Measurements from ENCODE around the gene HECTD4.
"Not testable (repeated sequence)": the region's sequence is repeated elsewhere in the genome, so short reads cannot be mapped to it uniquely, and the experiment has no call there.

The HECTD4 gene

DNA sequence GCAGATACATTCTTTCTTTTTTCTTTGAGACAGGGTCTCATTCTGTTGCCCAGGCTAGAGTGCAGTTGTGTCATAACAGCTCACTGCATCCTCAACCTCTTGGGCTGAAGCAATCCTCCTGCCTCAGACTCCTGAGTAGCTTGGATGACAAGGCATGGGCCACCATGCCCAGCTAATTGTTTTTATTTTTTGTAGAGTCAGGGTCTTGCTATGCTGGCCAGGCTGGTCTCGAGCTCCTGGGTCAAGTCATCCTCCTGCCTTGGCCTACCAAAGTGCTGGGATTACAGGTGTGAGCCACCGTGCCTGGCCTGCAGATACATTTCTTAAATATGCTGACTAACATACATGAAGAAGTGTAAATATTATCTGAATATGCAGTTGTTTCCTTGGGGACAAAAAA lies 115.8 kb downstream of the HECTD4 start:
- no peak for DNase-seq (ENCODE audit: low spot score)

- no peak for DNase-seq (ENCODE audit: low spot score)
Observed at GRCh38 chr12:112261559-112261958, 120.7 kb downstream of the HECTD4 start.

DNA sequence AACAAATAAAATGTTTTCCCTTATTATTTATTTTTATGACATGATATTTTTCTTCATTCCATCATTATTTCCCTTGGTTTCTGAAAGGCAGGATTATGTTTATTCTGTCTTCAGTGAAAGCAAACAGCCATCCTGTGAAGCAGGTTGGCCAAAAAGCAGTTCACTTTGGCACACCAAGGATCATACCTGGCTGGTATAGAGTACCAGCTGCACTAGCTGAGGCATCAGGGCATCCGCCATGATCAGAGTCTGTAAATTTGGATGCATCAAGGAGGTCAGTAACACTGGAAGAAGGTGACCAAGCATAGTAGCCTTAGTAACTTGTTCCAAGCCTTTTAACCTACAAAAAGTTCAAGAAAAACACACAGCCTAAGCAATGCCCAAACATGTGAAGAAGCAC lies 123.3 kb downstream of the HECTD4 start:
- DNase-seq (ENCODE audit: low spot score) = no peak

- DNase-seq (ENCODE audit: low spot score) = no peak
Observed at GRCh38 chr12:112256780-112257179, 125.5 kb downstream of the HECTD4 start.

DNA sequence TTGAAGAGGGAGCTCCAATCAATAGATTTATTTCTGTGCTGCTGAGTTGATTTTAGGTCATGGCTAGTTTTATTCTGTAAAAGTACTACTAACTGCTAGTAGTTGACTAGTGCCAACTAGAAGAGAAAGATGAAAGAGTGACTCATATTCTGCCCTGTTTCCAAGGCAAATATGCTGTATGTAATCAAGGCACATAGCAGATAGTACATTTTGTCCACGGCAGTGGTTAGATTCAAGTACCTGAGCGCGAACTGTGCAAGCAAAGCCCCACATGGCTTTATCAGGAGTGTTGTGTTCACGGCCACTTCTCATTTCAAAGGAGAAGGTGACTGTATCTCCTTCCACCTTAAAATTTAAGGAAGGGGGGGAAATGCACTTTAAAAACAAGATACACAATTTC lies 130.0 kb downstream of the HECTD4 start:
- no peak for DNase-seq (ENCODE audit: low spot score)

DNA sequence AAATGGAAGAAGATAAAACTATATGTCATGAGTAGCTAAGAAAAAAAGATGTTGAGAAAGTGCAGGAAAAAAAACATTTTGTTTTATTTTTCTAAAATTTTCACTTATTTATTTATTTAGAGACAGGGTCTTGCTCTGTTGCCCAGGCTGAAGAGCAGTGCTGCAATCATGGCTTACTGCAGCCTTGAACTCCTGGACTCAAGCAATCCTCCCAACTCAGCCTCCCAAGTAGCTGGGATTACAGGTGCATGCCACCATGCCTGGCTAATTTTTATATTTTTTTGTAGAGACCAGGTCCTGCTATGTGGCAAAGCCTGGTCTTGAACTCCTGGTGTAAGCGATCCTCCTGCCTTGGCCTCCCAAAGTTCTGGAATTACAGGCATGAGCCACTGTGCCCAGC lies 137.3 kb downstream of the HECTD4 start:
- DNase-seq (ENCODE audit: low spot score) = not testable (repeated sequence)

GRCh38 chr12:112243255-112244110 lies 138.7 kb downstream of the HECTD4 start:
- no peak for DNase-seq (ENCODE audit: low spot score)

- no peak for DNase-seq (ENCODE audit: low spot score)
Observed at GRCh38 chr12:112241176-112241575, 141.1 kb downstream of the HECTD4 start.

GRCh38 chr12:112239881-112240280 lies 142.3 kb downstream of the HECTD4 start:
- DNase-seq (ENCODE audit: low spot score) = no peak

- DNase-seq (ENCODE audit: low spot score) = no peak
Observed at GRCh38 chr12:112239020-112239419, 143.2 kb downstream of the HECTD4 start.

DNA sequence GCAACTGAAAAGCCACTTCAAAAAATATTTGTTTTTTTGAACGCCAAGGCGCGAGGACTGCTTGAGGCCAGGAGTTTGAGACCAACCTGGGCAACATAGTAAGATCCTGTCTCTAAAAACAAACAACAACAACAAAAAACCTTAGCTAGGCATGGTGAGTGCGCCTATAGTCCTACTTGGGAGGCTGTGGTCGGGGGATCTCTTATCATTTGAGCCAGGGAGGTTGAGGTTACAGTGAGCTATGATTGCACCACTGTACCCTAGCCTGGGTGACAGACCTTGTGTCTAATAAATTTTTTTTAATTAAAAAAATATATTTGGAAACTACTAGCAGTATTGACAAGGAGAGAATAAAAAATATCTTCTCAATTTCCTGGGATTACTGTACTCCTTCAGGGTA lies 143.8 kb downstream of the HECTD4 start:
- DNase-seq (ENCODE audit: low spot score) = no peak

GRCh38 chr12:112236786-112237185 lies 145.4 kb downstream of the HECTD4 start:
- no peak for DNase-seq (ENCODE audit: low spot score)

DNA sequence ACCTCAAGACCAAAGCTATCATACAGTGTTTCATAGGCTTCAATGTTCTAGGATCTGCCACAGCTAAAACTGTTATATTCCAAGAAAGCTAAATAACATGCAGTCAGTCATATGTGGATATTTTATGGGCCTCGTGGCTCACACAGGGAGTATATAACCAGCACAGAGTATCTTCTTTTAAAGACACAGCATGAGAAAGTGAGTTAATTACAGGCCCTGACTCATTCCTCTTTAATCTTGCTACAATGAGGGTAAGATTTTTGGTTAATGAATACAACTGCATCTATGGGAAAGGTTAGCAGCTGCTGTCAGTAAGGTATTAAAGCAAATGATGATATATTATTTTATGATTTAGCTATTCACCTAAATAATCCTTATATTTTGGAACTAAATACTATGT lies 145.8 kb downstream of the HECTD4 start:
- DNase-seq (ENCODE audit: low spot score) = no peak

GRCh38 chr12:112234303-112234702 lies 147.9 kb downstream of the HECTD4 start:
- no peak for DNase-seq (ENCODE audit: low spot score)

GRCh38 chr12:112233242-112233641 lies 149.0 kb downstream of the HECTD4 start:
- no peak for DNase-seq (ENCODE audit: low spot score)

DNA sequence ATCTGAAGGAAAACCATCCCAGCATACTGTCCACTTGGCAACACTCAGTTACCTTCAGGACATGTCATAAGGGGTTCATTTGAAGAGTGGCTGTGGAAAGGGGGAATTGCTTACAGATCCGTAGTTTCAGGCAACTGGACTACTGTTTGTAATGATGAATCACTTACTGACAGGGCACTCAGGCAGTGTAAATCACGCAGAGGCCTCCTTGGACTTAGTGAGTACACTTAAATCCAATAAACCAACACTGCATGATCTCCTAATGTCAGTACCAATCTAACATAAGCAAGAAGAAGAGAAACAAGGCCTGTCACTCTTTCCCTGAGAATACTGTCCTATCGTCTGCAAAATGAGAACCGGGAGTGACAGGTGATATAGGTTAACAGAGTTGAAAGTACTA lies 152.1 kb downstream of the HECTD4 start:
- DNase-seq (ENCODE audit: low spot score) = no peak

DNA sequence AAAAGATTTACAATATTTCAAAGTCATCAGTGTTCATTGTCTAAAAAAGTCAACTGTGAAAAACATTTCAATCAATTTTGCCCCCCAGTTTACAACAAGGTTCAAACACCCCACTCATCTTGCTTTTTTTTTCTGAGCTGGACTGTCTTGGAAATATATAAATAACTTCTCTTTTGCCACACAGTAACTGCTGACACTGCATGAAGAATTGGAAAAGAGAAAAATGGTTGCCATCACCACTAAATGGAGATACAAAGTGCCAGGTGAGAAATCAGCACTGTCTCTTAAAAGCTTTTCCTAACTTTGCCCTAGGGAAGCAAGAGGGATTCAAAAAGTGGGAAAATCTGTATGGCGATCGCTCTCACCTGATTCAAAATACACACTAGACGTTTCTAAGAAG lies 155.5 kb downstream of the HECTD4 start:
- DNase-seq (ENCODE audit: low spot score) = no peak

- not testable (repeated sequence) for DNase-seq (ENCODE audit: low spot score)
Observed at GRCh38 chr12:112220628-112221027, 161.6 kb downstream of the HECTD4 start.

DNA sequence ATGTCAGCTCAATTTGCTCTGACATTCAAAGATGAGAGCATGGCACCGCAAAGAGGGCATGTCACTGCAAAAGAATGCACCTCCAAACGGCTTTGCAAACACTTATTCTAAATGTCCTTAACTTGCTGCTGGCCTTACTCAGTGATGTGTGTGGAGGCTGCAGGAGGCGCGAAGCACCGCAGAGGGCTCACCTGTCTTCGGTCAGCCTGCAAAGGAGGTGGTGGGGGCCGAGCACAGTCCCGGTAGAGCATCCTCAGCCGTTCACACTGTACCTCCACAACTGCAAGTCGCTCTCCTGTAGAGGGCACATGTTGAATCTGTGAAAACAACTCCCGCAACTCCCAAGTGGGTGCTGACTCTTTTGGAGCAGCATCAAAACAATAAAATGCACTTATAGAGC lies 163.0 kb downstream of the HECTD4 start:
- no peak for DNase-seq (ENCODE audit: low spot score)

- no peak for DNase-seq (ENCODE audit: low spot score)
Observed at GRCh38 chr12:112218150-112218549, 164.1 kb downstream of the HECTD4 start.

DNA sequence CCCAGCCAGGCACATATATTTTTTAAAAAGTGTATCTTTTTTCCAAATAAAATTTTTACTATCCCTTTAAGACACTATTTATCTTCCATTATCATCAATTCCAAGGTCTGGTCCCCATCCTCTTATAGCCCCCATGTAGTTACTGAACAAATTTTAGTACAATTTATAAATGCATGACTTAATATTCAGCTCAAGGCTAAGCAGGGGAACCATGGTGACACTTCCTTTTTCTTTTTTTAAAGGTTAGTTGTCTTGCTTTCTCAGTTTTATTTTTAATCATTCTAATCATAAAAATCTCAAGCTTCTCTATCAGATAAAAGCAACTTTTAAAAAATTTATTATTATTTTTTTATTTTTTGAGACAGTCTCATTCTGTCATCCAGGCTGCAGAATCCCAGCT lies 164.6 kb downstream of the HECTD4 start:
- DNase-seq (ENCODE audit: low spot score) = no peak

GRCh38 chr12:112216223-112216622 lies 166.0 kb downstream of the HECTD4 start:
- DNase-seq (ENCODE audit: low spot score) = no peak

DNA sequence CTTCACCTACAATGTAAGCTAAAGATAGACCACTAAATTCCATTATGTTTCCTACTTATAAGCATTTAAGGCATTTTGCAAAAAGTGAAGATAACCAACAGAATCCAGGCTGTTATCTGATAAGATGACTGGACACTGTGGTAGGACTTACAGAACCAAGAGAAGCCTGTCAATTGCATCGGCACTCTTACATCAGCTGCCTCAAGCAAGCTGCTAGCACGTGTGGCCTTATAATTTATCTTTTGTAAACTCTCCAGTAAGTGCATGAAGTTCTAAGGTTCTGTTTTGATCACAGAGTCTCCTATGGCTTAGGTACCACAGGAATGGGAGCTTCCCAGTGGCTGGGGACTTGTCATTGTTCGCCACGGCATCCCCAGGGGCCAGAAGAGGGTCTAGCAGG lies 168.2 kb downstream of the HECTD4 start:
- DNase-seq (ENCODE audit: low spot score) = no peak

DNA sequence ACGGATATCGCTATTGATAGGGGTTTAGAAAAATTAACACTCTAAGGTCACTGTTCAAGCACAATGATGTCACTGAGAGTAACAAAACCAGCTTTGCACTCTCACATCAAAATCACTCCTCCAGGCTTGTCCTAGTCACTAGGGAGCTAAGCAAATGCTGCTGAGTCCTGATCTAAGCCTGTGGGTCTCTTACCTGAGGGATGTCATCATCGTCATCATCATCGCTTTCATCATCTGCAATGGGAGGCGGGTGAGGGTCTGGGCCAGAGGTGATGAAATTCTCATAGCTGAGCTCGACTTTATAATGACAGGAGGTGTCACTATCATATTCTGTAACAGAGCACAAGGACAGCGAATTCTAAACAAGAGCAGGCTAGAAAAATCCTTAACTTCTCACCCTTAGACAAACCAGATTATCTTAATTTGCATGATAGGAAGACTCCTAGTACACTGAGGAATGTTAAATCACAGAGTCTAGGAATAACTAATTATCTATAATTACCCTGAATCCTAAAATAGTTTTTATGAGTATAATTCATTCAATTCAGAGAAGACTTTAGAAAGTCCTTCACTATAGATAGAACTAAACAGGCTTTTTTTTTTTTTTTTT lies 173.8 kb downstream of the HECTD4 start:
- DNase-seq (ENCODE audit: low spot score) = no peak
